ENCODE measurements around the gene CCDC157. TPM values are rescaled to one million over a fixed set of nuclear protein-coding genes. Genes with fewer than 3 reads are reported as not detected.

Gene CCDC157
- total RNA-seq, 1 experiment from 2014 or later, result 6.2 TPM

- intact Hi-C loops (cut with micrococcal nuclease; ENCODE audit: unreplicated experiment), result loop anchor here (1.0 kb wide), 1 partner anchor 21 kb away; no protein-coding TSS in a partner anchor
- Histone ChIP-seq H3K4me3 (peak overlapping the region; percentile 97; the same call in 1 of the 2 replicates), H3K27me3 (ENCODE audit: insufficient read depth, low read depth) (no peaks in the 10 kb centered on the region), H3K4me2 (peak overlapping the region; percentile 95), H3K36me3 (ENCODE audit: low read depth) (peaks cover 7% of the 10 kb centered on the region; the same call in 1 of the 2 replicates), H3K9me3 (ENCODE audit: insufficient read depth, low read depth) (no peaks in the 10 kb centered on the region), H3F3A (ENCODE audit: insufficient read depth, low read depth) (peaks cover 30% of the 10 kb centered on the region; the same call in 1 of the 2 replicates), H3K27ac (no peak overlapping the region), H2AFZ (no peak overlapping the region), H4K20me1 (ENCODE audit: insufficient read depth) (peaks cover 14% of the 10 kb centered on the region), H3K4me1 (replicated peaks; ENCODE audit: insufficient read depth) (peaks cover 34% of the 10 kb centered on the region), H3K79me2 (ENCODE audit: low read depth) (peaks cover 63% of the 10 kb centered on the region), H3K9me2 (ENCODE audit: insufficient read depth) (no peaks in the 10 kb centered on the region)
- BruUV-seq (replicated peaks), result no TSS peak
- CTCF ChIA-PET, result interaction anchor here (1.4 to 1.5 kb wide), 2 partner anchors 26 to 36 kb away, joined by 3 to 4 read pairs; no protein-coding TSS in a partner anchor
- TF ChIP-seq EZH2 (IDR thresholded peaks at IDR 0.05; ENCODE audit: low read depth) (no peak), CTCF (conservative IDR thresholded peaks at IDR 0.05) (no peak)
- POLR2A ChIA-PET (ENCODE audit: unreplicated experiment), result interaction anchor here (0.7 kb wide), 1 partner anchor 8 kb away, joined by 5 read pairs; no protein-coding TSS in a partner anchor
- DNase-seq, result no peak
Observed at GRCh38 chr22:30324014-30324730, 32.6 kb upstream of the CCDC157 start.

DNA sequence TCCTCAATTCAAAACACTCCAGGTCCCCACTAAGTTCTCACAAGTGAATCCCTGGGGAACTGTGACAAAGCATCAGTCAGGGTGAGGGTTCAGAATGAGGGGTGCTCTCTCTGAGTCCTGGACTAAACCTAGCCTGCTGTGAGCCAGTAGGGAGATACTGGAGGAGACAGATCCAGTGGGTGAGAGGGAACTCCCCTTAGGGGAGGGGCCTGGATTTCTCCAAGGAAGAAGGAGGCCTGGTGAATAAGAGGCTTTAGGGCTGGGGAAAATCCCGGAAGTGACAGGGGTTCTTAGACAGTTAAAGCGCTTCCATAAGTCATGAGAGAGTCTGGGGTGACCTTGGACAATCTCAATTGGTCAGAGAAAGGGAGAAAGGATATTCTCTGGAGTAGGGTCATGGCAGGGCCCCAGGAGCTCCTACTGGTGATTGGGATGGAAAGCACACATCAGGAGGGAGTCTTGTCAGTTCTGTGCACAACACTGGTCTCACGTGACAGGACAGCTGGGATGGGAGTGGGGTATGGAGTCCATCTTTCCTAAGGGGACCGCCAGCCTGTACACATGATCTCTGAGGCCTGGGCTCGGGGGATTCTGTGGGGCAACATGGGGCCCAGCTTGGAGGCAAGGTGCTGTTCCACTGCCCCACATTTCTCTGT, 31.6 kb upstream of the CCDC157 start:
- ChIA-PET CTCF (interaction anchor here (0.6 to 2.0 kb wide), 3 partner anchors 27 to 99 kb away, joined by 3 to 8 read pairs (median 4); no protein-coding TSS in a partner anchor), POLR2A (ENCODE audit: unreplicated experiment) (interaction anchor here (0.5 to 0.7 kb wide), 4 partner anchors 9 to 704 kb away, joined by 3 to 5 read pairs (median 4); no protein-coding TSS in a partner anchor)
- TF ChIP-seq EZH2 (IDR thresholded peaks at IDR 0.05; ENCODE audit: low read depth), result no peak
- no peak for TF ChIP-seq CTCF (conservative IDR thresholded peaks at IDR 0.05)
- Histone ChIP-seq H3F3A (ENCODE audit: insufficient read depth, low read depth) (peaks cover 39% of the 10 kb centered on the region; the same call in 1 of the 2 replicates), H2AFZ (no peak overlapping the region), H3K4me2 (peak overlapping the region; percentile 95), H3K9me3 (ENCODE audit: insufficient read depth, low read depth) (no peaks in the 10 kb centered on the region), H3K36me3 (ENCODE audit: low read depth) (peaks cover 7% of the 10 kb centered on the region; the same call in 1 of the 2 replicates), H4K20me1 (ENCODE audit: insufficient read depth) (peaks cover 14% of the 10 kb centered on the region), H3K79me2 (ENCODE audit: low read depth) (peaks cover 55% of the 10 kb centered on the region), H3K27me3 (ENCODE audit: insufficient read depth, low read depth) (no peaks in the 10 kb centered on the region), H3K9me2 (ENCODE audit: insufficient read depth) (no peaks in the 10 kb centered on the region), H3K4me1 (replicated peaks; ENCODE audit: insufficient read depth) (peaks cover 34% of the 10 kb centered on the region), H3K4me3 (peak overlapping the region; percentile 97), H3K27ac (no peak overlapping the region)
- BruUV-seq (replicated peaks), result TSS peak; percentile 27
- intact Hi-C loops (cut with micrococcal nuclease; ENCODE audit: unreplicated experiment), result no loop called here
- DNase-seq, result peak; percentile 53 to 56

GRCh38 chr22:30325724-30326254, 31.0 kb upstream of the CCDC157 start:
- Histone ChIP-seq H3F3A (ENCODE audit: insufficient read depth, low read depth) (peaks cover 45% of the 10 kb centered on the region), H3K9me2 (ENCODE audit: insufficient read depth) (no peaks in the 10 kb centered on the region), H3K4me1 (replicated peaks; ENCODE audit: insufficient read depth) (peaks cover 34% of the 10 kb centered on the region), H3K4me3 (peak overlapping the region; percentile 97), H2AFZ (no peak overlapping the region; the same call in 1 of the 2 replicates), H3K27me3 (ENCODE audit: insufficient read depth, low read depth) (no peaks in the 10 kb centered on the region), H3K79me2 (ENCODE audit: low read depth) (peaks cover 49% of the 10 kb centered on the region), H3K9me3 (ENCODE audit: insufficient read depth, low read depth) (no peaks in the 10 kb centered on the region), H3K27ac (no peak overlapping the region), H4K20me1 (ENCODE audit: insufficient read depth) (peaks cover 14% of the 10 kb centered on the region; the same call in 1 of the 2 replicates), H3K36me3 (ENCODE audit: low read depth) (peaks cover 7% of the 10 kb centered on the region; the same call in 1 of the 2 replicates), H3K4me2 (peak overlapping the region; percentile 95)
- DNase-seq, result no peak
- intact Hi-C loops (cut with micrococcal nuclease; ENCODE audit: unreplicated experiment), result loop anchor here (2.0 kb wide), 1 partner anchor 27 kb away; no protein-coding TSS in a partner anchor
- ChIA-PET CTCF (interaction anchor here (0.6 to 2.0 kb wide), 2 partner anchors 27 to 99 kb away, joined by 4 to 8 read pairs; no protein-coding TSS in a partner anchor), POLR2A (ENCODE audit: unreplicated experiment) (interaction anchor here (0.5 to 0.6 kb wide), 2 partner anchors 38 to 705 kb away, joined by 3 read pairs; no protein-coding TSS in a partner anchor)
- BruUV-seq (replicated peaks), result no TSS peak
- TF ChIP-seq EZH2 (IDR thresholded peaks at IDR 0.05; ENCODE audit: low read depth) (no peak), CTCF (conservative IDR thresholded peaks at IDR 0.05) (no peak)
